Liver (tissue), 9 donors: ENCODE data around the gene GMFB. TPM values are rescaled to one million over a fixed set of nuclear protein-coding genes. Genes with fewer than 3 reads are reported as not detected.

ENCODE experiments used
- DNase-seq: peaks from one replicate; pipeline ENCODE4 v3.0.0-alpha.2; 2017; ENCODE audit warnings: low spot score
- H3K27ac ChIP-seq, 2 donors: one replicate each; pipeline ENCODE4 v1.7.0; 2013; ENCODE audit warnings: inconsistent platforms in 2 of 2, low read length in 2 of 2, control low read depth in 1 of 2, low read depth in 1 of 2, mild to moderate bottlenecking in 1 of 2
- H3K27me3 ChIP-seq, 4 donors: one replicate each; pipeline versions ENCODE4 v1.6.1 to v1.7.0; 2013; ENCODE audit warnings: low read length in 3 of 4, inconsistent platforms in 1 of 4, mild to moderate bottlenecking in 1 of 4, moderate library complexity in 1 of 4; ENCODE audit not compliant: control insufficient read depth in 4 of 4, insufficient read depth in 4 of 4
- H3K36me3 ChIP-seq, 4 donors: one replicate each; pipeline versions ENCODE4 v1.6.1 to v1.7.0; 2013; ENCODE audit warnings: low read length in 3 of 4, mild to moderate bottlenecking in 3 of 4, low read depth in 1 of 4, moderate library complexity in 1 of 4; ENCODE audit not compliant: control insufficient read depth in 4 of 4, insufficient read depth in 3 of 4
- H3K4me1 ChIP-seq, 4 donors: one replicate each; pipeline versions ENCODE4 v1.6.1 to v1.7.0; 2013; ENCODE audit warnings: low read length in 3 of 4, mild to moderate bottlenecking in 3 of 4, moderate library complexity in 1 of 4; ENCODE audit not compliant: control insufficient read depth in 4 of 4, insufficient read depth in 4 of 4
- H3K4me3 ChIP-seq, 3 donors: one replicate each; pipeline versions ENCODE4 v1.6.1 to v1.7.0; 2013; ENCODE audit warnings: low read length in 3 of 3, control low read depth in 1 of 3, low read depth in 1 of 3, mild to moderate bottlenecking in 1 of 3
- H3K9ac ChIP-seq, 2 donors: one replicate each; pipeline ENCODE4 v1.7.0; 2013; ENCODE audit warnings: low read length in 2 of 2, mild to moderate bottlenecking in 2 of 2, moderate library complexity in 2 of 2, control low read depth in 1 of 2, low read depth in 1 of 2
- H3K9me3 ChIP-seq, 4 donors: one replicate each; pipeline versions ENCODE4 v1.6.1 to v1.7.0; 2013; ENCODE audit warnings: low read length in 3 of 4; ENCODE audit not compliant: control insufficient read depth in 4 of 4
- ATF3 ChIP-seq: IDR thresholded peaks from 2 replicates; pipeline ENCODE4 v1.6.1; 2016; ENCODE audit warnings: antibody characterized with exemption
- CTCF ChIP-seq: fragments of 150-350 bp; IDR thresholded peaks from 2 replicates; pipeline ENCODE4 v1.5.1; 2017; ENCODE audit warnings: improper control_type of control experiment, low read depth, low read length; ENCODE audit not compliant: missing input control
- EGR1 ChIP-seq, 2 donors: IDR thresholded peaks; 2 replicates each; pipeline ENCODE4 v1.6.1; 2016 to 2018; ENCODE audit warnings: antibody characterized with exemption in 2 of 2, low read depth in 2 of 2
- GABPA ChIP-seq, 2 donors: IDR thresholded peaks in 1 of 2; conservative IDR thresholded peaks in 1 of 2; 2 replicates each; pipeline ENCODE4 v1.6.1; 2016; ENCODE audit warnings: antibody characterized with exemption in 2 of 2, mild to moderate bottlenecking in 1 of 2, moderate library complexity in 1 of 2
- JUND ChIP-seq, 2 donors: IDR thresholded peaks; 2 replicates each; pipeline ENCODE4 v1.6.1; 2016; ENCODE audit warnings: antibody characterized with exemption in 2 of 2
- MAX ChIP-seq: IDR thresholded peaks from 2 replicates; pipeline ENCODE4 v1.6.1; 2016; ENCODE audit warnings: antibody characterized with exemption
- NR2F2 ChIP-seq: IDR thresholded peaks from 2 replicates; pipeline ENCODE4 v1.6.1; 2016; ENCODE audit warnings: antibody characterized with exemption
- RAD21 ChIP-seq, 2 donors: IDR thresholded peaks; 2 replicates each; pipeline ENCODE4 v1.6.1; 2016; ENCODE audit warnings: antibody characterized with exemption in 2 of 2, mild to moderate bottlenecking in 2 of 2
- REST ChIP-seq: IDR thresholded peaks from 2 replicates; pipeline ENCODE4 v1.6.1; 2016; ENCODE audit warnings: antibody characterized with exemption, mild to moderate bottlenecking
- RXRA ChIP-seq, 2 donors: IDR thresholded peaks; 2 replicates each; pipeline ENCODE4 v1.6.1; 2017 to 2018; ENCODE audit warnings: antibody characterized with exemption in 2 of 2, mild to moderate bottlenecking in 1 of 2
- SP1 ChIP-seq: IDR thresholded peaks from 2 replicates; pipeline ENCODE4 v1.6.1; 2018; ENCODE audit warnings: antibody characterized with exemption, mild to moderate bottlenecking
- TAF1 ChIP-seq: conservative IDR thresholded peaks from 2 replicates; pipeline ENCODE4 v1.6.1; 2016; ENCODE audit warnings: antibody characterized with exemption, mild to moderate bottlenecking
- YY1 ChIP-seq: IDR thresholded peaks from 2 replicates; pipeline ENCODE4 v1.6.1; 2016; ENCODE audit warnings: antibody characterized with exemption, mild to moderate bottlenecking
- WGBS: extraction: QIAGEN DNeasy Blood & Tissue Kit; methylation state at CpG from one replicate; pipeline ENCODE4 v1.1.7; 2013; 5-methylcytosine and 5-hydroxymethylcytosine counted together
- polyA plus RNA-seq, 2 donors: library from polyadenylated mRNA; stranded (reverse) in 1 of 2; unstranded in 1 of 2; fragments of 200-250 nt in 1 of 2; fragments of >200 nt in 1 of 2; fragmentation: Nextera tagmentation in 1 of 2; extraction: Ambion mirVana in 1 of 2; gene quantifications; one replicate each; pipeline versions ENCODE4 v1.2.1 to v1.2.3, GENCODE V29; 2013 to 2015
- total RNA-seq, 2 donors: library from RNA; depleted of rRNA; stranded (reverse); fragments of >200 nt; gene quantifications; one replicate each; pipeline ENCODE4 v1.2.3, GENCODE V29; 2014
- donor health status: healthy.
- donor health status: healthy.
- donor health status: healthy.
- donor health status: healthy.
- donor health status: healthy.

GMFB gene
- total and polyA plus RNA-seq, 4 donors: 13.3 to 26.3 (median 20.6) TPM

- H3K4me1 ChIP-seq: no peaks in the 10 kb centered on the region
- no peaks in the 10 kb centered on the region for H3K27me3 ChIP-seq
- no peak overlapping the region for H3K9ac ChIP-seq
- H3K9me3 ChIP-seq: no peaks in the 10 kb centered on the region
- 84% methylated on average over 3 of the region's 3 CpGs for WGBS
- no peak overlapping the region for H3K27ac ChIP-seq
- no peak for DNase-seq
- no peak overlapping the region for H3K4me3 ChIP-seq
- H3K36me3 ChIP-seq: no peaks in the 10 kb centered on the region
- peak; percentile 42 to 48 for TF ChIP-seq RAD21 (IDR thresholded peaks at IDR 0.05)
- peak; percentile 8 for TF ChIP-seq CTCF
- no peak for TF ChIP-seq ATF3
These were observed 14.7 kb upstream of the GMFB start for GRCh38 chr14:54503486-54503885.

- WGBS: 67% methylated on average over 2 of the region's 2 CpGs
- Histone ChIP-seq H3K9me3 (no peaks in the 10 kb centered on the region), H3K27me3 (no peaks in the 10 kb centered on the region), H3K4me1 (no peaks in the 10 kb centered on the region), H3K4me3 (no peak overlapping the region), H3K27ac (no peak overlapping the region), H3K9ac (no peak overlapping the region), H3K36me3 (no peaks in the 10 kb centered on the region)
- DNase-seq: no peak
- TF ChIP-seq NR2F2 (no peak), REST (no peak), ATF3 (no peak)
These were observed 13.8 kb upstream of the GMFB start for GRCh38 chr14:54502602-54503001.

GRCh38 chr14:54501480-54501879 lies 12.7 kb upstream of the GMFB start:
- H3K9me3 ChIP-seq: no peaks in the 10 kb centered on the region
- H3K4me3 ChIP-seq: no peak overlapping the region
- no peak overlapping the region for H3K27ac ChIP-seq
- H3K4me1 ChIP-seq: no peaks in the 10 kb centered on the region
- 88% methylated on average over 3 of the region's 3 CpGs for WGBS
- no peak overlapping the region for H3K9ac ChIP-seq
- no peaks in the 10 kb centered on the region for H3K36me3 ChIP-seq
- DNase-seq: no peak
- TF ChIP-seq ATF3 (no peak), SP1 (no peak), RAD21 (IDR thresholded peaks at IDR 0.05) (no peak), REST (no peak), YY1 (no peak), EGR1 (IDR thresholded peaks at IDR 0.05; ENCODE audit: low read depth in 2 of 2) (no peak), MAX (no peak), JUND (IDR thresholded peaks at IDR 0.05) (no peak), CTCF (no peak), NR2F2 (no peak), RXRA (IDR thresholded peaks at IDR 0.05) (no peak), GABPA (IDR thresholded peaks at IDR 0.05 in 1 of 2, conservative IDR thresholded peaks at IDR 0.05 in 1 of 2) (no peak), TAF1 (no peak)
- no peaks in the 10 kb centered on the region for H3K27me3 ChIP-seq
